DOHH2 (cell line): ENCODE measurements around the gene EIF6.

Experiments
- H3F3A ChIP-seq: fragments of 200-600 bp; sonication (generic), shearing (Covaris generic); 2 replicates; pipeline ENCODE4 v1.6.0; 2016; ENCODE audit warnings: antibody characterized with exemption, mild to moderate bottlenecking; ENCODE audit not compliant: control insufficient read depth, insufficient read depth
- H3K27ac ChIP-seq: fragments of 200-600 bp; sonication (generic); 2 replicates; pipeline ENCODE4 v1.5.1; 2014; ENCODE audit warnings: low read depth, mild to moderate bottlenecking, low read length, moderate library complexity
- H3K27me3 ChIP-seq: fragments of 200-600 bp; sonication (generic); 2 replicates; pipeline ENCODE4 v1.6.1; 2014; ENCODE audit warnings: mild to moderate bottlenecking, low read length, mixed read lengths; ENCODE audit not compliant: control insufficient read depth
- H3K36me3 ChIP-seq: fragments of 200-600 bp; sonication (generic); 2 replicates; pipeline ENCODE4 v1.6.1; 2014; ENCODE audit warnings: mild to moderate bottlenecking, low read length, moderate library complexity, mixed read lengths; ENCODE audit not compliant: control insufficient read depth
- H3K4me1 ChIP-seq: fragments of 200-600 bp; sonication (generic); 2 replicates; pipeline ENCODE4 v1.6.1; 2014; ENCODE audit warnings: mild to moderate bottlenecking, low read length, mixed read lengths; ENCODE audit not compliant: control insufficient read depth
- H3K4me2 ChIP-seq: fragments of 200-600 bp; sonication (generic); 2 replicates; pipeline ENCODE4 v1.6.0; 2014; ENCODE audit warnings: mild to moderate bottlenecking, low read length, moderate library complexity
- H3K4me3 ChIP-seq: fragments of 200-600 bp; sonication (generic); 2 replicates; pipeline ENCODE4 v1.5.1; 2014; ENCODE audit warnings: mild to moderate bottlenecking, low read length, mixed read lengths
- H3K79me2 ChIP-seq: fragments of 200-600 bp; sonication (generic); 2 replicates; pipeline ENCODE4 v1.6.1; 2014; ENCODE audit warnings: mild to moderate bottlenecking, low read length, mixed read lengths; ENCODE audit not compliant: control insufficient read depth
- H3K9me2 ChIP-seq: fragments of 200-600 bp; sonication (generic); replicated peaks from 2 replicates; pipeline ENCODE4 v1.6.1; 2014; ENCODE audit warnings: mild to moderate bottlenecking, low read length, mixed read lengths; ENCODE audit not compliant: control insufficient read depth
- H3K9me3 ChIP-seq: fragments of 200-600 bp; sonication (generic); 2 replicates; pipeline ENCODE4 v1.6.1; 2014; ENCODE audit warnings: antibody characterized with exemption, low read length, mixed read lengths; ENCODE audit not compliant: control insufficient read depth, insufficient read depth
- H4K20me1 ChIP-seq: fragments of 200-600 bp; sonication (generic); 2 replicates; pipeline ENCODE4 v1.6.0; 2014; ENCODE audit warnings: low read depth, mild to moderate bottlenecking, antibody characterized with exemption, low read length, moderate library complexity; ENCODE audit not compliant: control insufficient read depth, insufficient read depth
- EZH2phosphoT487 ChIP-seq: fragments of 200-600 bp; sonication (generic); IDR thresholded peaks from 2 replicates; pipeline ENCODE4 v1.6.1; 2017; ENCODE audit warnings: borderline replicate concordance, mild to moderate bottlenecking, antibody characterized with exemption, low read length, moderate library complexity, mixed read lengths
- TF ChIP-seq, protein P1 (sequence below): fragments of 200-600 bp; sonication (generic); IDR thresholded peaks from one replicate; pipeline ENCODE4 v1.5.1; 2014; ENCODE audit warnings: antibody characterized with exemption, mild to moderate bottlenecking, low read depth, low read length; ENCODE audit not compliant: poor library complexity, severe bottlenecking

Gene EIF6

DNA sequence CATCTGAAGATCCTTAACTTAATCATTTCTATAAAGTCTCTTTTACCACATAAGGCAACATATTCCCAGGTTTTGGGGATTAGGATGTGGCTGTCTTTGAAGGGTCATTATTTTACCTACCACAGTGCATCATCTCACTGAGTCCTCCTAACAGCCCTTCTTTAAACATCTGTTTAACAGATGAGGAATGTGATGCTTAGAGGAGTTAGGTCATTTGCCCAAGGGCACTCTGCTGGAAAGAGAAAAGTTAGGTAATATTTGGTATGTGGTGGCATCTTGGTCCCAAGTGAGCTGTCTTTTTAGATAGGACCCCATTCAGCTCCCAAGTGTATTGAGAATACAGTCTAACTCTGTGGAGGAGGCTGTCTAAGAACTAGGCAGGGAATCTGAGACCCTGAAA, 47.1 kb downstream of the EIF6 start:
- H4K20me1 ChIP-seq, result no peaks in the 10 kb centered on the region
- H3K9me2 ChIP-seq, result no peaks in the 10 kb centered on the region
- H3K9me3 ChIP-seq, result no peaks in the 10 kb centered on the region
- no peak overlapping the region for H3K4me2 ChIP-seq
- no peaks in the 10 kb centered on the region for H3F3A ChIP-seq
- no peaks in the 10 kb centered on the region for H3K4me1 ChIP-seq
- no peak overlapping the region for H3K27ac ChIP-seq
- no peak overlapping the region for H3K4me3 ChIP-seq
- no peaks in the 10 kb centered on the region for H3K36me3 ChIP-seq
- H3K79me2 ChIP-seq, result no peaks in the 10 kb centered on the region
- no peak for TF ChIP-seq EZH2phosphoT487
- TF ChIP-seq, protein P1, sequence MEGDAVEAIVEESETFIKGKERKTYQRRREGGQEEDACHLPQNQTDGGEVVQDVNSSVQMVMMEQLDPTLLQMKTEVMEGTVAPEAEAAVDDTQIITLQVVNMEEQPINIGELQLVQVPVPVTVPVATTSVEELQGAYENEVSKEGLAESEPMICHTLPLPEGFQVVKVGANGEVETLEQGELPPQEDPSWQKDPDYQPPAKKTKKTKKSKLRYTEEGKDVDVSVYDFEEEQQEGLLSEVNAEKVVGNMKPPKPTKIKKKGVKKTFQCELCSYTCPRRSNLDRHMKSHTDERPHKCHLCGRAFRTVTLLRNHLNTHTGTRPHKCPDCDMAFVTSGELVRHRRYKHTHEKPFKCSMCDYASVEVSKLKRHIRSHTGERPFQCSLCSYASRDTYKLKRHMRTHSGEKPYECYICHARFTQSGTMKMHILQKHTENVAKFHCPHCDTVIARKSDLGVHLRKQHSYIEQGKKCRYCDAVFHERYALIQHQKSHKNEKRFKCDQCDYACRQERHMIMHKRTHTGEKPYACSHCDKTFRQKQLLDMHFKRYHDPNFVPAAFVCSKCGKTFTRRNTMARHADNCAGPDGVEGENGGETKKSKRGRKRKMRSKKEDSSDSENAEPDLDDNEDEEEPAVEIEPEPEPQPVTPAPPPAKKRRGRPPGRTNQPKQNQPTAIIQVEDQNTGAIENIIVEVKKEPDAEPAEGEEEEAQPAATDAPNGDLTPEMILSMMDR, result no peak
- peaks cover 29% of the 10 kb centered on the region for H3K27me3 ChIP-seq

DNA sequence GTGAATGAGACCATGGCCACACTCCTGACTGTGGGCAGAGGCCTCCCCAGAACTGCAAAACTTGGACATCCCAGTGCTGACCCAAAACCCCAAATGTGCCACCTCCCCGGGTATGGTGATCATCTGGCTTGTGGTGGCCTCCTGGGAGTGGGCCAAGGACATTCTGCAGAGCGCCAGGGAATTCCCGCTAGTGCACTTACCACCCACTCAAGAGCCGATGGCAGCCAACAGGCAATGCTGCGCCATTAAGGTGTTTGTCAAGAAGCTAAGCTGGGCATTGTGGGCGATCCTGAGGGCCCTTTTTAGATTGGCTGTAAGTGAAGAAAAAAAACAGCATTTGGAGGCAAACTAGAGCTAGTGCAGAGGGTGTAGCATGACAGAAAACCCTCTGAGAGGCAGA, 48.7 kb downstream of the EIF6 start:
- H4K20me1 ChIP-seq, result no peaks in the 10 kb centered on the region
- H3K27me3 ChIP-seq, result peaks cover 37% of the 10 kb centered on the region
- H3K4me2 ChIP-seq, result no peak overlapping the region
- no peaks in the 10 kb centered on the region for H3K79me2 ChIP-seq
- H3K9me2 ChIP-seq, result no peaks in the 10 kb centered on the region
- H3K4me3 ChIP-seq, result no peak overlapping the region
- H3K27ac ChIP-seq, result no peak overlapping the region
- H3F3A ChIP-seq, result no peaks in the 10 kb centered on the region
- H3K4me1 ChIP-seq, result no peaks in the 10 kb centered on the region
- no peaks in the 10 kb centered on the region for H3K9me3 ChIP-seq
- TF ChIP-seq, protein P1, result no peak
- no peak for TF ChIP-seq EZH2phosphoT487
- no peaks in the 10 kb centered on the region for H3K36me3 ChIP-seq

DNA sequence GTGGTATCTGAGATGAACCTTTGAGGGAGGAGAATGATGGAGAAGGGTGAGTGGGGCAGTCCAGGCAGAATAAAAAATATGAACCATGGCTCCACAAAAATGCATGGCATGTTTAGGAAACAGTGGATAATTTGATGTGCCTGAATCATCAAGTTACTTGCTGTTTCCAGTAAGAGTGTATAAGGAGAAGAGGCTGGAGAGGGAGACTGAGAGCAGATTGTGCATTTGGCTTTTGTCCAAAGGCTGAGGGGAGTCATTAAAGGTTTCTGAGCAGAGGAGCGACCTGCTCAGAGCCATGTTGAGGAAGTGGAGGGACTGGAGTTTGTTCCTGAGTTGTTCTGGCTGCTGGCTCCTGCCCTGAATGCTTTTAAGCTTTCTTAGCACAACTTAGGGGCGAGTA, 52.0 kb downstream of the EIF6 start:
- Histone ChIP-seq H3K9me3 (no peaks in the 10 kb centered on the region), H3K36me3 (no peaks in the 10 kb centered on the region), H3K4me2 (no peak overlapping the region), H3K4me1 (no peaks in the 10 kb centered on the region), H3K27ac (no peak overlapping the region), H4K20me1 (no peaks in the 10 kb centered on the region), H3F3A (no peaks in the 10 kb centered on the region), H3K27me3 (peaks cover 50% of the 10 kb centered on the region), H3K79me2 (no peaks in the 10 kb centered on the region), H3K4me3 (no peak overlapping the region), H3K9me2 (no peaks in the 10 kb centered on the region)
- no peak for TF ChIP-seq EZH2phosphoT487
- TF ChIP-seq, protein P1, result no peak
